ENCODE measurements around the gene PRRG4.

- no peak for TF ChIP-seq CTCF (conservative IDR thresholded peaks at IDR 0.05; ENCODE audit: low read length)
- no peak for TF ChIP-seq EZH2phosphoT487 (IDR thresholded peaks at IDR 0.05; ENCODE audit: borderline replicate concordance)
These were observed at the start of gene PRRG4 for GRCh38 chr11:32829680-32830412.
